CD1c-positive myeloid dendritic cell (primary cell): Measurements from ENCODE around the gene DNAI7.

Experiments
- DNase-seq: peaks from one replicate; pipeline ENCODE4 v3.0.0-alpha.2; 2016; ENCODE audit errors: extremely low spot score

The DNAI7 gene

GRCh38 chr12:25182765-25183164 lies 12.2 kb downstream of the DNAI7 start:
- no peak for DNase-seq

GRCh38 chr12:25162866-25163265 lies 32.1 kb downstream of the DNAI7 start:
- no peak for DNase-seq

- DNase-seq, result peak; percentile 5
These were observed 38.9 kb downstream of the DNAI7 start for GRCh38 chr12:25156061-25156460.

GRCh38 chr12:25155022-25155576 lies 39.9 kb downstream of the DNAI7 start:
- peak; percentile 47 for DNase-seq

- DNase-seq, result no peak
These were observed 42.9 kb downstream of the DNAI7 start for GRCh38 chr12:25152055-25152454.

- DNase-seq, result no peak
These were observed 43.5 kb downstream of the DNAI7 start for GRCh38 chr12:25151476-25151875.

GRCh38 chr12:25146686-25147085 lies 48.3 kb downstream of the DNAI7 start:
- no peak for DNase-seq

- DNase-seq, result no peak
These were observed 59.3 kb downstream of the DNAI7 start for GRCh38 chr12:25135531-25136154.

GRCh38 chr12:25131270-25131669 lies 63.7 kb downstream of the DNAI7 start:
- DNase-seq, result no peak

GRCh38 chr12:25130741-25131188 lies 64.2 kb downstream of the DNAI7 start:
- DNase-seq, result peak; percentile 81

GRCh38 chr12:25126746-25127145 lies 68.2 kb downstream of the DNAI7 start:
- DNase-seq, result no peak

GRCh38 chr12:25126101-25126500 lies 68.9 kb downstream of the DNAI7 start:
- no peak for DNase-seq

GRCh38 chr12:25124493-25124892 lies 70.5 kb downstream of the DNAI7 start:
- DNase-seq, result no peak

- DNase-seq, result no peak
These were observed 71.8 kb downstream of the DNAI7 start for GRCh38 chr12:25123126-25123525.

- DNase-seq, result no peak
These were observed 73.0 kb downstream of the DNAI7 start for GRCh38 chr12:25121916-25122315.

- no peak for DNase-seq
These were observed 73.8 kb downstream of the DNAI7 start for GRCh38 chr12:25121110-25121509.

GRCh38 chr12:25119020-25119419 lies 75.9 kb downstream of the DNAI7 start:
- no peak for DNase-seq

GRCh38 chr12:25115677-25116076 lies 79.3 kb downstream of the DNAI7 start:
- DNase-seq, result no peak

- no peak for DNase-seq
These were observed 81.3 kb downstream of the DNAI7 start for GRCh38 chr12:25113651-25114050.

GRCh38 chr12:25110260-25110659 lies 84.7 kb downstream of the DNAI7 start:
- DNase-seq, result no peak

GRCh38 chr12:25107920-25108319 lies 87.0 kb downstream of the DNAI7 start:
- DNase-seq, result peak; percentile 81

GRCh38 chr12:25106818-25107217 lies 88.1 kb downstream of the DNAI7 start:
- no peak for DNase-seq

GRCh38 chr12:25102402-25102801 lies 92.6 kb downstream of the DNAI7 start:
- DNase-seq, result no peak

- DNase-seq, result peak; percentile 57
These were observed 93.9 kb downstream of the DNAI7 start for GRCh38 chr12:25101092-25101445.
